ENCODE data around the gene AHRR. TPM values are rescaled to one million over a fixed set of nuclear protein-coding genes. Genes with fewer than 3 reads are reported as not detected.

AHRR gene
- total and polyA plus RNA-seq, 10 of the 15 experiments (the other 5 are each of a cell fraction or from before 2014, with no cell fraction given) = 0.90 to 35.2 (median 19.2) TPM

DNA sequence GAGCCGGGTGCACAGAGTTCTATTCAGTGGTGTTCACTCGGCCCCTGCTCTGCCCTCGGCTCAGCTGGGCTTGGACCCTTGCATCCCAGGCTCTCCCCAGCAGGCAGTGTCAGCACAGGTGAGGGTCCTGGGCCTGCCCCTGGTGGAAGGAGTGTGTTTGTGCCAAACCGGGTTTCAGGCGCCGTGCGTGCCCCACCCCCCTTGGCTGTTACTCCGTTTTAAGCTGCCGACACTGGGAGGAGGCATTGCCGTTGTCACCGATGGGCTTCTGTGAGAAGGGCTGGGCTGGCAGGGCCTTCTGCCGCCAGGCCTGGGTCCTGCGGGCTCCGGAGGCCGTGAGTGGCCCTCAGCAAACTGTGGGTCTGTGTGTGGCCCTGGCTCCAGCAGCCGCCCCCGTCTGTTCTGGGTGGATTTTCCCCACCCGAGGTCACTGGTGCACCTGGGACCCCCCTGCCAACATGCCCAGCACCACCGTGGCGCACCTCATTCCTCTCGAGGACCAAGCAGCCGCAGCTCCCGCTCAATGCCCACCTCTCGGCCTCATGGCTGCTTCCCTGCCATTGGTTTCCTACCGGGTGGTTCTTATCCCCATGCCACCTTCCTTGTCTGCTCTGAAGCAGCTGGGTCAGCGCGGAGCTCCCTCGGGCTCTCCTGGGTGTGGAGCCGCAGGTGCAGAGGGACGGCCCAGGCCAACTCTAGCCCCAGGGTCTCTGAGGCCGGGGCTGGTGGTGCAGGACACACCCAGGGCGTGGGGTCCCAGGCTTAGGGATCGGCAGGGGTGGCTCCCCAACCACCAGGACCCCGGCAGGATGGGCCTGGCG, 77.2 kb downstream of the AHRR start:
- no peaks in the 10 kb centered on the region for H3K27me3 ChIP-seq (replicated peaks in 1 of 2; ENCODE audit: control insufficient read depth in 2 of 2, insufficient read depth in 2 of 2, low read length in 1 of 2)
- no peak for DNase-seq (ENCODE audit: low read depth, low spot score)
- no peak for ATAC-seq
- H4K20me1 ChIP-seq (ENCODE audit: control insufficient read depth, insufficient read depth) = no peaks in the 10 kb centered on the region
- intact Hi-C loops (cut with micrococcal nuclease; ENCODE audit: unreplicated experiment) = no loop called here
- H3K79me2 ChIP-seq (ENCODE audit: control insufficient read depth, insufficient read depth, low read length) = peaks cover 4% of the 10 kb centered on the region
- TF ChIP-seq ATF7 (IDR thresholded peaks at IDR 0.05; ENCODE audit: low read depth) = no peak
- TF ChIP-seq, protein P1, sequence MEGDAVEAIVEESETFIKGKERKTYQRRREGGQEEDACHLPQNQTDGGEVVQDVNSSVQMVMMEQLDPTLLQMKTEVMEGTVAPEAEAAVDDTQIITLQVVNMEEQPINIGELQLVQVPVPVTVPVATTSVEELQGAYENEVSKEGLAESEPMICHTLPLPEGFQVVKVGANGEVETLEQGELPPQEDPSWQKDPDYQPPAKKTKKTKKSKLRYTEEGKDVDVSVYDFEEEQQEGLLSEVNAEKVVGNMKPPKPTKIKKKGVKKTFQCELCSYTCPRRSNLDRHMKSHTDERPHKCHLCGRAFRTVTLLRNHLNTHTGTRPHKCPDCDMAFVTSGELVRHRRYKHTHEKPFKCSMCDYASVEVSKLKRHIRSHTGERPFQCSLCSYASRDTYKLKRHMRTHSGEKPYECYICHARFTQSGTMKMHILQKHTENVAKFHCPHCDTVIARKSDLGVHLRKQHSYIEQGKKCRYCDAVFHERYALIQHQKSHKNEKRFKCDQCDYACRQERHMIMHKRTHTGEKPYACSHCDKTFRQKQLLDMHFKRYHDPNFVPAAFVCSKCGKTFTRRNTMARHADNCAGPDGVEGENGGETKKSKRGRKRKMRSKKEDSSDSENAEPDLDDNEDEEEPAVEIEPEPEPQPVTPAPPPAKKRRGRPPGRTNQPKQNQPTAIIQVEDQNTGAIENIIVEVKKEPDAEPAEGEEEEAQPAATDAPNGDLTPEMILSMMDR (IDR thresholded peaks at IDR 0.05 in 2 of 3, conservative IDR thresholded peaks at IDR 0.05 in 1 of 3; ENCODE audit: control insufficient read depth in 2 of 3, extremely low read depth in 1 of 3, insufficient read depth in 1 of 3, low read depth in 3 of 3, low read length in 3 of 3) = 0 out of 6 replicates have a peak, but pooled peaks of 1 of the 3 experiments have one; percentile 7
- no peak overlapping the region for H3K4me3 ChIP-seq
- SMC1A ChIA-PET (ENCODE audit: uncharacterized antibody, unreplicated experiment) = interaction anchor here (1.1 to 1.6 kb wide), 3 partner anchors 26 to 75 kb away, joined by 3 to 5 read pairs (median 4); no protein-coding TSS in a partner anchor
- peaks cover 5% of the 10 kb centered on the region; the same call in 2 of the 3 replicates for H3K9me3 ChIP-seq (replicated peaks; ENCODE audit: control insufficient read depth, insufficient read depth, low read length)
- no peak for FAIRE-seq
- RAD21 ChIA-PET (ENCODE audit: unreplicated experiment) = no interaction called here
- peak overlapping the region; percentile 74; the same call in 1 of the 2 replicates for H3K4me2 ChIP-seq (ENCODE audit: control insufficient read depth, insufficient read depth)
- H3K4me1 ChIP-seq (ENCODE audit: control insufficient read depth, insufficient read depth, low read length) = peaks cover 56% of the 10 kb centered on the region
- 88% methylated on average over 32 of the region's 35 CpGs for WGBS (ENCODE audit: insufficient coverage, insufficient replicate concordance, low lambda C conversion rate, missing lambda C conversion rate)
- peak overlapping the region; percentile 68; the same call in 1 of the 2 replicates for H3K9ac ChIP-seq (ENCODE audit: control insufficient read depth, insufficient read depth, low read length)
- H3K36me3 ChIP-seq (ENCODE audit: control insufficient read depth in 2 of 2, insufficient read depth in 2 of 2, low read length in 1 of 2) = peaks cover 3 to 20% of the 10 kb centered on the region in 2 experiments; a peak in 3 of 4 replicates
- in situ Hi-C loops (cut with MboI) = no loop called here
- peak overlapping the region; percentile 95 for H3K27ac ChIP-seq (ENCODE audit: control insufficient read depth, insufficient read depth)
- CTCF ChIA-PET = no interaction called here
- POLR2A ChIA-PET = interaction anchor here (1.6 kb wide), 1 partner anchor 26 kb away, joined by 5 read pairs; no protein-coding TSS in a partner anchor
- no peak overlapping the region for H2AFZ ChIP-seq (ENCODE audit: control insufficient read depth, low read depth, low read length)
- BruUV-seq (replicated peaks) = no TSS peak

All from GM12878 (cell line).